ENCODE data around the gene NCAM1.
"Not testable (repeated sequence)": the region's sequence is repeated elsewhere in the genome, so short reads cannot be mapped to it uniquely, and the experiment has no call there.

NCAM1 gene

GRCh38 chr11:113295993-113296392, 334.8 kb downstream of the NCAM1 start:
- no peaks in the 10 kb centered on the region for H3K36me3 ChIP-seq (ENCODE audit: control insufficient read depth, insufficient read depth, low read length)
- H3K27ac ChIP-seq (ENCODE audit: low read depth, low read length), result no peak overlapping the region
- H3K9ac ChIP-seq (ENCODE audit: low read length), result no peak overlapping the region
- H3K27me3 ChIP-seq (ENCODE audit: control insufficient read depth, insufficient read depth, low read length), result no peaks in the 10 kb centered on the region
- H3K4me3 ChIP-seq (ENCODE audit: low read length), result no peak overlapping the region
- no peaks in the 10 kb centered on the region for H3K4me1 ChIP-seq (ENCODE audit: control insufficient read depth, insufficient read depth, low read length)

DNA sequence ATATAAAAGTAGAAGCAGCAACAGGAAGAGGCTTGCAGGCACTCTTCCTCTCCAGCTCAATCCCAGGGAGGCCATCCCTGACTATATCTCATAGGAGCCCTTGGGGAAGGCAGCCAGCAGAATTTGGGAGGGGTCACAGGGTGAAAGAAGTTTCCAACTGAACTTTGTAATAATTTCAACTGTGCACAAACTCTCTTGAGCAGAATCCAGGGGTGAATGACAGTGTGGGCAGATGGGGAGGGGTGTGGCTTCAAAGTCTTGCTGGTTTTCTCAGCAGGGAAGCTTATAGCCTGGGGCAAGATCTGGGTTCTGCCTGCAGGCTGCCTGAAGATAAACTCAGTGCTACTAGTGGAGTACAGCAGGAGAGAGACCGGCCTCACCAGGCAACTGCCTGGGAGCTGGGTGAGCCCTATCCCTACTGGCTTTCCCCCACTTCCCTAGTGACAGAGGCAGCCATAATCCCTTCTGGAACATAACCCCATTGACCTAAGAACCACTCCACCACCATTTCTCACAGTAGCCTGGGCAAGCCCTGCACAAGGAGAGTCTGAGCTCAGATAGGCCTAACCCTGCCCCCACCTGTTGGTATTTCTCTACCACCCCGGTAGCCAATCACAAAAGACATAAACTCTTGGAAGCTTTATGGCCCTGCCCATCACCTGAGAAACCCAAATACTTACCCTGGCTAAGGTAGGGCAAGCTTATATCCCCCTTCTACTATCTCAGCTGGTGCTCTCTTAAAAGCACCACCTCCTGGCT, 335.4 kb downstream of the NCAM1 start:
- no peak overlapping the region for H3K9ac ChIP-seq (ENCODE audit: low read length)
- H3K27ac ChIP-seq (ENCODE audit: low read depth, low read length), result no peak overlapping the region
- no peaks in the 10 kb centered on the region for H3K36me3 ChIP-seq (ENCODE audit: control insufficient read depth, insufficient read depth, low read length)
- no peaks in the 10 kb centered on the region for H3K4me1 ChIP-seq (ENCODE audit: control insufficient read depth, insufficient read depth, low read length)
- no peak overlapping the region for H3K4me3 ChIP-seq (ENCODE audit: low read length)
- H3K27me3 ChIP-seq (ENCODE audit: control insufficient read depth, insufficient read depth, low read length), result no peaks in the 10 kb centered on the region

- H3K4me1 ChIP-seq (ENCODE audit: control insufficient read depth, insufficient read depth, low read length); H3K9ac ChIP-seq (ENCODE audit: low read length); H3K27me3 ChIP-seq (ENCODE audit: control insufficient read depth, insufficient read depth, low read length); H3K4me3 ChIP-seq (ENCODE audit: low read length); H3K36me3 ChIP-seq (ENCODE audit: control insufficient read depth, insufficient read depth, low read length); H3K27ac ChIP-seq (ENCODE audit: low read depth, low read length): not testable (repeated sequence)
Observed at GRCh38 chr11:113298496-113298895, 337.3 kb downstream of the NCAM1 start.

DNA sequence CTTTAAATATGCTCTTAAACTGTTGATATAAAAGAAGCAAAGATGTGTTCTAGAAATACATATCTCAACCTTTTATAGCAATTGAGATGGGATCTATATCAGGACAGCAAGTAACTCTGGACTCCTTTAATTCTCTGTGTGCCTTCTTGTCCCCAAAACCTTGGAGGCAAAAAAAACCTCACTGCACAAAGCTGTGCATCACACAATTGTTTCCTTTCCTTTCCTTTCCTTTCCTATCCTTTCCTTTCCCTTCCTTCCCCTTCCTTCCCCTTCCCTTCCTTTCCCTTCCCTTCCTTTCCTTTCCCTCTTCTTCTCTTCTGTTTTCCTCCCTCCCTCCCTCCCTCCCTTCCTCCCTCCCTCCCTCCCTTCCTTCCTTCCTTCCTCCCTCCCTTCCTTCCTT, 343.7 kb downstream of the NCAM1 start:
- H3K27me3 ChIP-seq (ENCODE audit: control insufficient read depth, insufficient read depth, low read length), result no peaks in the 10 kb centered on the region
- no peak overlapping the region for H3K27ac ChIP-seq (ENCODE audit: low read depth, low read length)
- H3K4me1 ChIP-seq (ENCODE audit: control insufficient read depth, insufficient read depth, low read length), result no peaks in the 10 kb centered on the region
- H3K36me3 ChIP-seq (ENCODE audit: control insufficient read depth, insufficient read depth, low read length), result no peaks in the 10 kb centered on the region
- H3K4me3 ChIP-seq (ENCODE audit: low read length), result no peak overlapping the region
- no peak overlapping the region for H3K9ac ChIP-seq (ENCODE audit: low read length)

DNA sequence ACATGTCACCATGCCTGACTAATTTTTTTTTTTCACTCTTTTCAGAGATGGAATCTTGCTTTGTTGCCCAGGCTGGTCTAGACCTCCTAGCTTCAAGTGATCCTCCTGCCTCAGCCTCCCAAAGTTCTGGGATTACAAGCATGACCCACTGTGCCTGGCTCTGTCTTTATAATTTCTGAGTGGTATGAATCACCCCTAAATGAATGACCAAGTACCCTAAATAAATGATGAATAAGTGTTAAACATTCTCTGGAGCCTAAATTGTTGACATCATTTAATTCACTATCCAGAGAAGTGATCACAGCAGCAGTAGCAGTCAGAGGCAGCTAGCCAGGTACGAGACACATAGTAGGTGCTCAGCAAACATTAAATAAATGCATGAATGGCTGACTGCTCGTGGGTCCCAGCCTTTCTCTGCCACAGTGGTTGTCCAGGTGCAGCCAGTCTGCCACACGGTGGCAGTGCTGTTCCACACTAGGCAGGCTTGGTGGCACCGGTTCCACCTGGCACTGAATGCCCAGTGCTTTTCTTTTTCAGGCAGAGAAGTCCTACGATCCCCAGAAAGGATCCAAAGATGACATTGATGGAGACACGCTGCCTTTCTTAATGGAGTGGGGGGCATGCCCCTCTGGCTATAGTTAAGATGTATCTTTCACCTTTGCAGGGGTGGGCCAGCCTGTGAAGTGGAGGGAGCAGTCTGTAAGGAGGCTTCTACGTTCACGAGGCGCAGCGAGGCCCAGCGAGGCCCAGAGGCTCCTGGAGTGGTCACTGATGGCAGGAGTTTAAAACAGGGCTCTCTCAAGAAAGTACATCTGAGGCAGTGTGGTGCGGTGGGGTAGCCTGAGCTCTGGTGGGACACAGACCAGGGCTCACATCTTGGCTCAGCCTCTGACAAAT, 344.5 kb downstream of the NCAM1 start:
- H3K36me3 ChIP-seq (ENCODE audit: control insufficient read depth, insufficient read depth, low read length), result no peaks in the 10 kb centered on the region
- H3K27me3 ChIP-seq (ENCODE audit: control insufficient read depth, insufficient read depth, low read length), result no peaks in the 10 kb centered on the region
- no peak overlapping the region for H3K27ac ChIP-seq (ENCODE audit: low read depth, low read length)
- H3K4me3 ChIP-seq (ENCODE audit: low read length), result no peak overlapping the region
- H3K9ac ChIP-seq (ENCODE audit: low read length), result no peak overlapping the region
- H3K4me1 ChIP-seq (ENCODE audit: control insufficient read depth, insufficient read depth, low read length), result no peaks in the 10 kb centered on the region

DNA sequence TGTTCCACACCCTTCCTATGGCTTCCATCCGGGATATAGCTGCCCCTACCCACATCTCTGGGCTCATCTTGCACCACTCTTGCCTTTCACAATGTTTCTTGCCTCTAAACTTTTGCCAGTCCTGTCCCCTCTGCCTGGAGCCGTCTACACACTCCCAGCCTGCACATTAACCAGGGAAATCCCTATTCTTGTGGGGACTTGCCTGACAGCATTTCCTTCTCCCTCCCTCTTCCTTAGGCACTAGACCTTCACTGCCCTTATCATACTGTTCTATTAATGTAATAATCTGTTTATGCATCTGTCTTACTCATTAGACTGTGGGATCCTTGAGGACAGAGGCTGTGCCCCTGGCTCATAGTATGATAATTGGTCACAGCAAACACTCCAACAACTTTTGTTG, 347.4 kb downstream of the NCAM1 start:
- Histone ChIP-seq H3K27ac (ENCODE audit: low read depth, low read length) (no peak overlapping the region), H3K27me3 (ENCODE audit: control insufficient read depth, insufficient read depth, low read length) (no peaks in the 10 kb centered on the region), H3K9ac (ENCODE audit: low read length) (no peak overlapping the region), H3K36me3 (ENCODE audit: control insufficient read depth, insufficient read depth, low read length) (no peaks in the 10 kb centered on the region), H3K4me3 (ENCODE audit: low read length) (no peak overlapping the region), H3K4me1 (ENCODE audit: control insufficient read depth, insufficient read depth, low read length) (no peaks in the 10 kb centered on the region)

DNA sequence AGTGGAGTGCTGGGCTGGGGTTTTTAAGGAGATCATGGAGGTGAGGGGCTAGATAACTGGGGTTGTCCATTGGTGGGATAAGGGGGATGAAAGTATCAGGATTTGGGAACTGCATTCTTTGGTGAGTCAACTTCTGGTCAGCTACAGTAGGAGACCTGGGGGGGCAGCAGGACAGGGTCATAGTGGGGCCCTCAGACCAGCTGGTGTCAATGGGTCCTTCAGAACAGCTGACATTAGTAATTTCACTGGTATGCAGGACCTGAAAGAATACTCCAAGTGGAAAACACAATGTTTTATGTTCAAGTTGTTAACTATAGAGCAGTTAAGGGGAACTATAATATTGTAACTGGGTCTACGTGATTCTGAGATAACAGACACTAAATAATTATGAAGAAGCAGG, 350.3 kb downstream of the NCAM1 start:
- no peak overlapping the region for H3K9ac ChIP-seq (ENCODE audit: low read length)
- peaks cover 11% of the 10 kb centered on the region for H3K4me1 ChIP-seq (ENCODE audit: control insufficient read depth, insufficient read depth, low read length)
- H3K4me3 ChIP-seq (ENCODE audit: low read length), result no peak overlapping the region
- no peak overlapping the region for H3K27ac ChIP-seq (ENCODE audit: low read depth, low read length)
- no peaks in the 10 kb centered on the region for H3K36me3 ChIP-seq (ENCODE audit: control insufficient read depth, insufficient read depth, low read length)
- no peaks in the 10 kb centered on the region for H3K27me3 ChIP-seq (ENCODE audit: control insufficient read depth, insufficient read depth, low read length)

DNA sequence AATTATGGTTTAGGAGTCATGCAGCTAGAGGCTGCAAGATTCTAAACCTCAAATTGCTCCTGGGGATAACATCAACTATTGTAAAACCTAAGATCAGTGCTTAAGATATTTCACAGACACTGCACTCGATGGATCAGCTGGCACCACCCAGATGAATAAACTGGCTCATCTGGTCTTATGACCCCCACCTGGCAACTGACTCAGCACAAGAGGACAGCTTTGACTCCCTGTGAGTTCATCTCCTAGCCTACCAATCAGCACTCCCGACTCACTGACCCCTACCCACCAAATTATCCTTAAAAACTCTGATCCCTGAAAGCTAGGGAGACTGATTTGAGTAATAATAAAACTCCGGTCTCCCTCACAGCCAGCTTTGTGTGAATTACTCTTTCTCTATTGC, 352.4 kb downstream of the NCAM1 start:
- Histone ChIP-seq H3K4me3 (ENCODE audit: low read length) (no peak overlapping the region), H3K27ac (ENCODE audit: low read depth, low read length) (no peak overlapping the region), H3K9ac (ENCODE audit: low read length) (no peak overlapping the region), H3K4me1 (ENCODE audit: control insufficient read depth, insufficient read depth, low read length) (peaks cover 11% of the 10 kb centered on the region), H3K27me3 (ENCODE audit: control insufficient read depth, insufficient read depth, low read length) (no peaks in the 10 kb centered on the region), H3K36me3 (ENCODE audit: control insufficient read depth, insufficient read depth, low read length) (no peaks in the 10 kb centered on the region)

- no peaks in the 10 kb centered on the region for H3K27me3 ChIP-seq (ENCODE audit: control insufficient read depth, insufficient read depth, low read length)
- peaks cover 11% of the 10 kb centered on the region for H3K4me1 ChIP-seq (ENCODE audit: control insufficient read depth, insufficient read depth, low read length)
- no peaks in the 10 kb centered on the region for H3K36me3 ChIP-seq (ENCODE audit: control insufficient read depth, insufficient read depth, low read length)
- H3K9ac ChIP-seq (ENCODE audit: low read length), result no peak overlapping the region
- H3K27ac ChIP-seq (ENCODE audit: low read depth, low read length), result peak overlapping the region; percentile 90
- H3K4me3 ChIP-seq (ENCODE audit: low read length), result peak overlapping the region; percentile 72
Observed at GRCh38 chr11:113314065-113314388, 352.8 kb downstream of the NCAM1 start.

DNA sequence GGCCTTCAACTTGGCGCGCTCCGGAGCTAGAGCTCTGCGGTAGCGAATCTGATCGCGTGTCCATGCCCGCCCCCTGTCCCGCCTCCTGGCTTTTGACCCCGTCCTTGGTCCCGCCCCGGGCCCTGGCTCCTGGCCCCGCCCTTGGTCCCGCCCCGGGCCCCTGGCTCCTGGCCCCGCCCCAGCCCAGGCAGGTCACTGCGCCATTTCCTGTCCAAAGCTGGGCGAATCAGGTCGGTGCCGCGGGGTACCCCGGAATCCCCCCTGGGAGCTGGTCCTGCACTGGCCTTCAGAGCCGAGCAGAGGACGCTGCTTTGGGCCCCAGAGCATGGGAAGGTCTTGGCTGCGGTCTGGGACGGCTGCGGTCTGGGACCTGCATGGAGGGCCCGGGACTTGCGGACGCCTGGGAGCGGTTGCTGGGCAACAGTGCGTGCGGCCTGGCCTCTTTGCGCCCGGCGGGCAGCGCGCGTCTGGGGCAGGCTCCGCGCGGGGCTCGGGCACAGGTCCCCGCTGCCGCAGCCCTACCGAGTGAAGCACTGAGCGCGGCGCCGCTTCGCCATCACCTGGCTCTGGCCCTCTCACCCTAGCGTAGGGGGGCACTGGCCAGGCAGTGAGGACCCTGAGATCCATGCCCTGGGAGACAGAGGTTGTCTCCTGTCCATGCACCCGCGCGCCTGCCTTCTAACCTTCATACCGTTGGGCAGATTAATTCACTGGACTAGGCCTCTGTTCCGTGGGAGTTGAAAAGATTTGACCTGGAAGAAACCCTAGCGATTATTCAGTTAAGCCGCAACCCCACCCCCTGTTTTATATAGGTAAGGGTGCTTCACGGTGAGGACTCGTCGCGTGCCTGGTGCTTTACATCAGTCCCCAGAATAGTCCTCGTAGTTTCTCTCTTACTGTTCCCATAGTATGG, 353.4 kb downstream of the NCAM1 start, which contains the start of gene TTC12:
TSS of gene TTC12 (plus strand) at position 195 of the 913 bp plus-strand sequence. CDS start 1,675 bp downstream, outside the sequence.
- Histone ChIP-seq H3K4me3 (ENCODE audit: low read length) (peak within 1 kb of the TSS; percentile 93), H3K9ac (ENCODE audit: low read length) (peak within 1 kb of the TSS; percentile 67), H3K27ac (ENCODE audit: low read depth, low read length) (peak within 1 kb of the TSS; percentile 90), H3K36me3 (ENCODE audit: control insufficient read depth, insufficient read depth, low read length) (no peaks in the 10 kb centered on the region), H3K27me3 (ENCODE audit: control insufficient read depth, insufficient read depth, low read length) (no peaks in the 10 kb centered on the region), H3K4me1 (ENCODE audit: control insufficient read depth, insufficient read depth, low read length) (peaks cover 11% of the 10 kb centered on the region)

- Histone ChIP-seq H3K9ac (ENCODE audit: low read length) (no peak overlapping the region), H3K27me3 (ENCODE audit: control insufficient read depth, insufficient read depth, low read length) (no peaks in the 10 kb centered on the region), H3K27ac (ENCODE audit: low read depth, low read length) (peak overlapping the region; percentile 90), H3K4me1 (ENCODE audit: control insufficient read depth, insufficient read depth, low read length) (peaks cover 11% of the 10 kb centered on the region), H3K4me3 (ENCODE audit: low read length) (peak overlapping the region; percentile 93), H3K36me3 (ENCODE audit: control insufficient read depth, insufficient read depth, low read length) (no peaks in the 10 kb centered on the region)
Observed at GRCh38 chr11:113315811-113316210, 354.6 kb downstream of the NCAM1 start.

GRCh38 chr11:113316256-113316655, 355.0 kb downstream of the NCAM1 start:
- no peak overlapping the region for H3K9ac ChIP-seq (ENCODE audit: low read length)

More at GRCh38 chr11:113316256-113316655, 355.0 kb downstream of the NCAM1 start:
- no peaks in the 10 kb centered on the region for H3K36me3 ChIP-seq (ENCODE audit: control insufficient read depth, insufficient read depth, low read length)
- peaks cover 11% of the 10 kb centered on the region for H3K4me1 ChIP-seq (ENCODE audit: control insufficient read depth, insufficient read depth, low read length)
- H3K27me3 ChIP-seq (ENCODE audit: control insufficient read depth, insufficient read depth, low read length), result no peaks in the 10 kb centered on the region
- peak overlapping the region; percentile 90 for H3K27ac ChIP-seq (ENCODE audit: low read depth, low read length)
- no peak overlapping the region for H3K4me3 ChIP-seq (ENCODE audit: low read length)
